HG02759 (cell line): ENCODE results near the gene ZC3H6.
"Not testable (repeated sequence)": the region's sequence is repeated elsewhere in the genome, so short reads cannot be mapped to it uniquely, and the experiment has no call there.

ENCODE experiments used
- ATAC-seq: cut with Tn5 transposase; IDR thresholded peaks from one replicate; pipeline ENCODE4 v1.9.1; 2021; ENCODE audit warnings: mild to moderate bottlenecking, moderate library complexity; ENCODE audit not compliant: unreplicated experiment

ZC3H6 gene

GRCh38 chr2:112275887-112276773, 733 bp downstream of the ZC3H6 start:
- peak; percentile 67 for ATAC-seq

GRCh38 chr2:112276954-112277353, 1.6 kb downstream of the ZC3H6 start:
- no peak for ATAC-seq

GRCh38 chr2:112277596-112278220, 2.3 kb downstream of the ZC3H6 start:
- ATAC-seq: no peak

GRCh38 chr2:112282066-112282465, 6.7 kb downstream of the ZC3H6 start:
- not testable (repeated sequence) for ATAC-seq

- ATAC-seq: not testable (repeated sequence)
Observed at GRCh38 chr2:112283535-112283934, 8.1 kb downstream of the ZC3H6 start.

- no peak for ATAC-seq
Observed at GRCh38 chr2:112290088-112290487, 14.7 kb downstream of the ZC3H6 start.

GRCh38 chr2:112290648-112291047, 15.3 kb downstream of the ZC3H6 start:
- no peak for ATAC-seq

GRCh38 chr2:112293636-112294401, 18.4 kb downstream of the ZC3H6 start:
- no peak for ATAC-seq

GRCh38 chr2:112295407-112296078, 20.1 kb downstream of the ZC3H6 start:
- ATAC-seq: no peak

GRCh38 chr2:112296407-112296806, 21.0 kb downstream of the ZC3H6 start:
- ATAC-seq: no peak

- ATAC-seq: no peak
Observed at GRCh38 chr2:112301171-112301584, 25.8 kb downstream of the ZC3H6 start.

GRCh38 chr2:112301973-112302372, 26.6 kb downstream of the ZC3H6 start:
- no peak for ATAC-seq

GRCh38 chr2:112304298-112304941, 29.0 kb downstream of the ZC3H6 start:
- ATAC-seq: no peak

GRCh38 chr2:112305132-112305531, 29.7 kb downstream of the ZC3H6 start:
- ATAC-seq: no peak

- ATAC-seq: no peak
Observed at GRCh38 chr2:112310906-112311305, 35.5 kb downstream of the ZC3H6 start.

- ATAC-seq: no peak
Observed at GRCh38 chr2:112311932-112312331, 36.5 kb downstream of the ZC3H6 start.

GRCh38 chr2:112312821-112313220, 37.4 kb downstream of the ZC3H6 start:
- no peak for ATAC-seq

GRCh38 chr2:112314856-112315255, 39.5 kb downstream of the ZC3H6 start:
- no peak for ATAC-seq

GRCh38 chr2:112317303-112318158, 42.1 kb downstream of the ZC3H6 start:
- ATAC-seq: no peak
